NCI-H2107 treated with DMSO at 0.1 percent for 48 hours (cell line): ENCODE results near the gene ISLR2.

Source experiments
- DNase-seq: peaks from one replicate; lab custom pipeline; 2025; ENCODE audit not compliant: unreplicated experiment; lab: John Stamatoyannopoulos, UW

The ISLR2 gene

DNA sequence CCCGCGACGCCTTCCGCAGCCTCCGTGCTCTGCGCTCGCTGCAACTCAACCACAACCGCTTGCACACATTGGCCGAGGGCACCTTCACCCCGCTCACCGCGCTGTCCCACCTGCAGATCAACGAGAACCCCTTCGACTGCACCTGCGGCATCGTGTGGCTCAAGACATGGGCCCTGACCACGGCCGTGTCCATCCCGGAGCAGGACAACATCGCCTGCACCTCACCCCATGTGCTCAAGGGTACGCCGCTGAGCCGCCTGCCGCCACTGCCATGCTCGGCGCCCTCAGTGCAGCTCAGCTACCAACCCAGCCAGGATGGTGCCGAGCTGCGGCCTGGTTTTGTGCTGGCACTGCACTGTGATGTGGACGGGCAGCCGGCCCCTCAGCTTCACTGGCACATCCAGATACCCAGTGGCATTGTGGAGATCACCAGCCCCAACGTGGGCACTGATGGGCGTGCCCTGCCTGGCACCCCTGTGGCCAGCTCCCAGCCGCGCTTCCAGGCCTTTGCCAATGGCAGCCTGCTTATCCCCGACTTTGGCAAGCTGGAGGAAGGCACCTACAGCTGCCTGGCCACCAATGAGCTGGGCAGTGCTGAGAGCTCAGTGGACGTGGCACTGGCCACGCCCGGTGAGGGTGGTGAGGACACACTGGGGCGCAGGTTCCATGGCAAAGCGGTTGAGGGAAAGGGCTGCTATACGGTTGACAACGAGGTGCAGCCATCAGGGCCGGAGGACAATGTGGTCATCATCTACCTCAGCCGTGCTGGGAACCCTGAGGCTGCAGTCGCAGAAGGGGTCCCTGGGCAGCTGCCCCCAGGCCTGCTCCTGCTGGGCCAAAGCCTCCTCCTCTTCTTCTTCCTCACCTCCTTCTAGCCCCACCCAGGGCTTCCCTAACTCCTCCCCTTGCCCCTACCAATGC lies 45.1 kb downstream of the ISLR2 start:
- no peak for DNase-seq

DNA sequence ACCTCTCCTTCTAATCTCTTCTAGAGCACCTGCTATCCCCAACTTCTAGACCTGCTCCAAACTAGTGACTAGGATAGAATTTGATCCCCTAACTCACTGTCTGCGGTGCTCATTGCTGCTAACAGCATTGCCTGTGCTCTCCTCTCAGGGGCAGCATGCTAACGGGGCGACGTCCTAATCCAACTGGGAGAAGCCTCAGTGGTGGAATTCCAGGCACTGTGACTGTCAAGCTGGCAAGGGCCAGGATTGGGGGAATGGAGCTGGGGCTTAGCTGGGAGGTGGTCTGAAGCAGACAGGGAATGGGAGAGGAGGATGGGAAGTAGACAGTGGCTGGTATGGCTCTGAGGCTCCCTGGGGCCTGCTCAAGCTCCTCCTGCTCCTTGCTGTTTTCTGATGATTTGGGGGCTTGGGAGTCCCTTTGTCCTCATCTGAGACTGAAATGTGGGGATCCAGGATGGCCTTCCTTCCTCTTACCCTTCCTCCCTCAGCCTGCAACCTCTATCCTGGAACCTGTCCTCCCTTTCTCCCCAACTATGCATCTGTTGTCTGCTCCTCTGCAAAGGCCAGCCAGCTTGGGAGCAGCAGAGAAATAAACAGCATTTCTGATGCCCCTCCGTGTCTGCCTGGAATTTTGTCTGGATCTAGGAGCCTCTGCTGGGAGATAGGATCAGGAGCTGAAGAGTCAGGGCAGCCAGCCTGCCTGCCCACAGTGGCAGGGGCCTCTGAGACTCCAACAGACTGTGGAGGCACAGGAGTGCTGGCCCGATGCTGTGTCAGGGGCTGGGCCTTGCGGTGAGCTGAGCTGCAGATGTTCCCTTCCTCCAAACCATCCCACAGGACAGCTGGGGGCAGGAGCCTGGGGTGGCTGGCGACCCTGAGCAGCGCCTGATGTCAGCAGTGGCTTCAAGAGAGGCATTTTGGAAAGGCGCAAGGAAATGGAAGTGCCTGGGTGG lies 46.2 kb downstream of the ISLR2 start:
- no peak for DNase-seq

DNA sequence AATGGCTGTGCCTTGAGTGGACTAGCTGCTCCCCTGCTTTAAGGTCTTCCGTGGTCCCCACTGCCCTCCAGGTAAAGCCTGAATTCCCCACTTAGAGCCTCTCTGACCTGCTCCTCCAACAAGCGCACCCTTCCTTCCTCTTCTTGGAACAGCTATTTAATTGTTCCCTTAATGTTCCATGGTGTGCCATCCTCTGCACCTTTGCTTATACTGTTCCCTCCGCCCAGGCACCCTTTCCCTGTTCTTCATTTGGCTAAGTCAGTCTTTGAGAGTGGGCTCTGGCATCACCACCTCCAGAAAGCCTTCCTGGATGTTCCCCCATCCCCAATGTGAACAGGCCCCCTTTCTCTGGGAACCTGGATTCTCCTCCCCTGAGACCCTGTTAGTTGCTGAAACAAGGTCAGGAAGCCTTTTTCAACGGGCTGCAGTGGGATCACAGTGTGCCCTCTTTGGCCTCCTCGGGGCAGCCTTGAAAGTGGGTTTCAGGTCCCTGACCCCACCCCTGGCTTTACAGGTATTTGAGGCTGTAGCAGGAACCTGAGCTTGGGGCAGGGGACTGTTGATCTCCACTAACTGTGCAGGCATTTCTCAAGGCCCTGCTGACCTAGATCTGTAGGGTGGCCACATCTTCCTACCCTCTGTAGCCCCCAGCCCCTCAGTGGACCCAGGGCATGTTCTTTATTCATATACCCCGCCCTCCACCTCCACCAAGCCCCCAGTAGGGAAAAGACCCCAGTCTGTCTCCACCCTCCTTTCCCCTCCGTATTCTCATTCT lies 48.1 kb downstream of the ISLR2 start:
- DNase-seq, result no peak

DNA sequence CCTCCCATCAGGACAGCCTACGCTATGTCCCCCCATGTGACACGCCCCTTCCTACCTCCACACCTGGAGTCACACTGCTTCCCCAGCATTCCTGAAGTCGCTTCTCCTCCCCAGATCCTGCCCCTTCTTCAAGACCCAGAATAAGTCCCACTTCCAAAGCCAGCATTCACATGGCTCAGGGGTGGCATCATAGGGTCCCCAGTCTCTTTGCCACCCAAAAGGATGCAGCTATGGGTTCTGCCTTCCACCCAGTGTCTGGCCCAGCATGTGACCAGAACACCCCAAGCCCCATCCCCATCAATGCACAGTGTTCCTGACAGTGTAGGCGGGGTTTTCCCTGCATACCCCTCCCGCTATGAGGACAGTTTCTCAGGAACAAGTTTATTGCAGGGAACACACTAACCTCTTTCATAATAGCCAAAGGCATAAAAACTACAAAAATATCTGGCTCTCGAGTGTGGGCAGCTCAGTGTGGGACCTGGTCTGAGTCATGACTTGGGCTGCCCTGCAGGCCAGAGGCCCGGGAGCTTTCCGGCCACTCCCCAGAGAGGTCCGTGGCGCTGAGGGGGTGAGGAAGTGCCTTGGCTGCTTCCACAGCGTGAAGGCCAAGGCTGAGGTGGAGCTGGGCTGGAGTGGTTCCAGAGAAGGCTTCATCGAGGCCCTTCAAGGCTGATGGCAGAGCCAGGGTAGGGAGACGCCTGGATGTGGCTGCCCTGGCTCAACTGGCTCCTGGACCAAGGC lies 48.9 kb downstream of the ISLR2 start:
- no peak for DNase-seq

DNA sequence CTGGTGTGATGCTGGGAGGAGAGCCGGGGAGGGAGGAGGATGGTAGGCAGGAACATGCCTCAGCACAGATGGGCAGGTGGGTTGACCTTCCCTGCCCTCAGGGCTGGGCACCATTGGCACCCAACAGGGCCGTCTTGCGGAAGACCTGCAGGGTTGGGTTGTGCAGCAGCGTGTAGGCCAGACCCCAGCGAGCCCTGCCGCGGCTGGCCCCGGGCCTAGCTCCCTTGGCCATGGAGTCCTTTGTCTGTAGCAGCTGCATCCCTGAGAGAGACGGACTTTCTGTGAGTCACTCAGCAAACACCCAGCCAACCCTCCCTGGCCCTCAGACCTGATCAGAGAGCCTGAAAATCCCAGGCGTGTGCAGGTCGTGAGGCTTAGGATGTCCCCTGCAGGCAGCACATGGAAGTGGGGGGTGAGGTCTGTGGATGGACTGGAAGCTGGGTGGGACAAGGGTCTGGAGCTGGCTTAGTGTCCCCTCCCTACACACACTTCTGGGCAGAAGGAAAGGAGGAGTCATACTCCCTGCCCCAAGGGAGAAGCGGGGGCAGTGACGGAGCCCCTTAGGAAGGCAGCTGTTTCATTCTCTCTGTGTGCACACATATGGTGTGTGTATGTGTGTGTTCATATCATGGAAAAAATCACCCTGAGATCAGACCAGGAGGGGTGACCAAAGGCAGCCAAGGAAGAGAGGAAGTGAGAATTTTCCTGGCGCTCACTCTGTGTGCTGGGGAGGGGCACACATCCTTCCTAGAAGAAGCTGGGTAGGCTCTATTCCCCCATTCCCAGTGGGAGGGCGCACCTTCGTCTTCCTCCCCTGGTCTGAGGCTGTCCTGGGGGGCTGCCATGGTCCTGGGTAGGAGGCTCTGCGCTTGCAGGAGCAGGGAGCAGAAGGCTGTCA lies 49.8 kb downstream of the ISLR2 start:
- no peak for DNase-seq

DNA sequence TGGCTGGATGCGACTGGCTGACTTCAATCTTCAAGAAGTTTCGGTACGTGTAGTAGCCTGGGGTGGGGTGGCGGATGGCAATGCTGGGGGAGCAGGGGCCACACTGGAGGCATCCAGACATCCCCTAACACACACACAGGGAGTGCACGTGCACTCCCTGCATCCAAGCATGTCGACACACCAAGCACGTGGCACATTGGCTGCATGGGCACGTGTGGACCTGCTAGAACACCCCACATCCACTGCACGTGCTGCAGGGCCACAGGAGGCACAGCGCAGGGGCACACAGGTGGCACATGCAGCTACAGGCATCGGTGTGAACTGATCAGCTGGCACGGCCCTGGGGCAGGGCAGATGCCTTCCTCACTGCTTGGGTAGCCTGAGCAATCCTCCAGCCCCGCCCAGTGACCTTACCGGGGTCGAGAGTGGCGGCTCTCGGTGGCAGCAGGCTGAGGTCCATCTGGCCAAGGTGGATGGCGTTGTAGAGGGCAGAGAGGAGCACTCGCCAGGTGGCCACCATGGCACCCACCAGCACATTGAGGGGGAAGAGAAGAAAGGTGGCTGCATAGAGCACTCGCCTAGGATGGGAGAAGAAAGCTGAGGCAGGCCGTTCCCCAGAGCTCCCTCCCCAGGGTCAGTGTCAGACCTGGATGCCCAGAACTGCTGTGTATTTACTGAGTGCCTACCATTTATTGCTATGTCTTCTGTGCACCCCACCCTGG lies 50.7 kb downstream of the ISLR2 start:
- no peak for DNase-seq

DNA sequence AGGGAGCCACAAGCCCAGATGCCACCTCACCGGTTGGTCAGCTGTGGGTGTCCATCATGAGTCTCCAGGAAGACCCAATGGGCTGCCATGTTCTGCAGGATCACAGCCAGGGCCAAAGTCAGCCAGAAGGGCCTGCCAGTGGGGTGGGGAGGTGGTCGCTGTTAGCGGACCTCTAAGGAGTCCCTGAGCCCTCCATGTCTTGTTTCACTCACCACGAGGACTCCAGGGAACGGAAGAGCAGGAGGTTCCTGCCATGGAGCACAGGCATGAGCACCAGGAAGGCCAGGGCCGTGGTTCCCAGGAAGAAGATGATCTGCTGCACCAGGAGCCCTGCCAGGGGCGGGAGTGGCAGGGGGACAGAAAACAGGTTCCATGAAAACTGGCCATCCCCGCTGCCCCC lies 51.7 kb downstream of the ISLR2 start:
- no peak for DNase-seq

DNA sequence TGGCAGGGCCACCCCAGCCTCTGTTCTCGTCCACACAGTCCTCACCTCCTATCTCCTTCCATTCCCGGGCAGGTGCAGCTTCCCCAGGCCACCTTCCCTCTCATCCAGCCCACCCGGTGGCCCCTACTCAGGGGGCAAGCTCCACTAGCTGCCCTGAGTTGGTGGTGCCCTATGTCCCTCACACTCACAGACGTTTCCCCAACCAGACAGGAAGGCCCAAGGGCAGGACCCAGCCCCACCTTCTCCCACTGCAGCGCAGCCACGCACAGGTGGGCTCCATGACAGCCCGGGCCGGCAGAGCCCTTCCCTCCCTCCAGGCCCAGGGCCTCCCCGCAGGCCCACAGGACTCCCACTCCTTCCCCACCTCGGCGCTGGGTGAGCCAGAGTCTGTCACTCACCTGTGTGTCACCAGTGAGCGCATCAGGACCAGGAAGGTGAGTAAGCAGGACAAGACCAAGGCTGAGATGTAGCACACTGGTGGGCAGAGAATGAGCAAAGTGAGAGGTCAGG lies 54.3 kb downstream of the ISLR2 start:
- no peak for DNase-seq

DNA sequence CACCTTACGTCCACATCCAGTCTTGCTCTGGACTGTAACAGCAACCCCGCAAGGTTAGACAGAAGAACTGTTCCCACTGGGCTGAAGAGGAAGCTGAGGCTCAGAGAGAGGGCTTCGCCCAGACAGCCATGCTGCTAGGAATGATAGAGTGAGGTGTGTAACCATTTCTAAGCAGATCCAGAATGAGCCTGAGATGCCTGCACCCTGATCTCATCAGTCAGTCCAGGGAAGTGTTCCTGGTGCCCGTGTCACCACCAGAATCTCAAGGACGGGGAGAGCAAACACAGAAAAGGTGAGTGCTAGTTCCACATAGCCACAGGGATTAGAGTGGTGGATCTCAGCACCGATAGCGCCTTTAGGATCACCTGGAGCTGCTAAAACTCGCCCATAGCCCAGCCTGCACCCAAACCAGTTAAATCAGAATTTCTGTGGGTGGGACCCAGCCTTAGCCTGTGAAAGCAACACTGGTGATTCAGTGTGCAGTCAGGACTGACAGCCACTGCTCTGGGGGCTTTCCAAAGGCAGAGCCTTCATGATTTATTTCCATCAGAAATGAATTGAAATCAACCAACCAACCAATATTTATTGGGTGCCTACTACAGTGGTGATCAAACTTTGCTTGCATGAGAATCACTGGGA lies 55.4 kb downstream of the ISLR2 start:
- DNase-seq, result no peak
